ENCODE data around the gene OSBPL8.
"Not testable (repeated sequence)": the region's sequence is repeated elsewhere in the genome, so short reads cannot be mapped to it uniquely, and the experiment has no call there.

OSBPL8 gene

DNA sequence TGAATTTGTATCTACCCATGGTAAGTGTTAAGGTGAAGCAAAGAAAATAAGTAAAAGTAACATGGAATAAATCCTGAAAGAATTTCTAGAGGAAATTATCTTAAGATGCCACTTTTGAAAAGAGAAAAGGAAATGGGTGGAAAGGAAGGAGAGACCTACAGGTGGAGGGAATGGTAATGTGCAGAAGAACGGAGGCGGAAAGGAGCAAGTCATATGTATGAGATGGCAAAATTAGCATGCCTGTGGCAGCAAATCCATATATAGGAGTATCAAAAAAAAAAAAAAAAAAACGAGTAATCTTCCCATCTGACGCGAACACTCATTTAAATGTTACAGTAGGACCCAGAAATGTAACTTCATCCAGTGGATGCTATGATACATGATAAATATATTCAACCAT, 23.0 kb downstream of the OSBPL8 start:
- Histone ChIP-seq H3K36me3 (ENCODE audit: control insufficient read depth, insufficient read depth, low read length) (no peaks in the 10 kb centered on the region), H3K4me1 (ENCODE audit: control insufficient read depth, insufficient read depth, low read length) (no peaks in the 10 kb centered on the region), H3K27ac (ENCODE audit: low read depth, low read length) (no peak overlapping the region), H3K4me3 (ENCODE audit: low read length) (no peak overlapping the region), H3K27me3 (ENCODE audit: control insufficient read depth, insufficient read depth, low read length) (no peaks in the 10 kb centered on the region), H3K9ac (ENCODE audit: low read length) (no peak overlapping the region)

DNA sequence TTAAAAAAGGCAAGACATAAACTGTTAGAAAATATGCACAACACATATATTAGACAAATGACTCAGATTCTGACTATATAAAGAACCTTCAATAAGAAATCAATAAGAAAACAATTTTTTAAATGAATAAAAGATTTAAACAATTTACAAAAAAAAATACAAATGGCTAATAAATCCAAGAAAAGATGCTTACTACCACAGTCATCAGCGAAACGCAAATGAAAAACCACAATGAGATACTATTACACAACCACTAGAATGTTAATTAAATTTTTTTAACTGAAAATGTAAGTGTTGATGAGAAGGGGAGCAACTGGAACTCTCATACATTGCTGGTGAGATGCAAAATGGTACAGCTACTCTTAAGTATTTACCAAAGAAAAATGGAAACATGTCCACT, 24.4 kb downstream of the OSBPL8 start:
- H3K4me3 ChIP-seq (ENCODE audit: low read length): no peak overlapping the region

DNA sequence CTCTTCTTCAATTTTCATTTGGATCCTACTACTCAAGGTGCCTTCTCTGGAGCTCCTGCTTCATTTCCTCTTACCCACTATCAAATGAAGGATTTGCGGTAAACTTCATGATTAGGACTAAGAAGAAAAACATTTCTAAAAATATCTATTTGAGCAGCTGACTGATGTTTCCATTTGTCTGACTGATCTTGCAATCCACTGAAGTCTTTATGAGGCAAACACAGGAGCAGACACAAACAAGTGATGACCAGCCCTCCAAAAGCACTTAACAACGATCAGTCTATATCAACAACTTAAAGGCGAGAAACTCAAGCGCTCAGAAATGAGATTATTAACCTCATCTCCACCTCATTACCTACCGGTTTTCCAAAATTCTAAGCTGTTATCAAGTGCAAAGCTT, 26.2 kb downstream of the OSBPL8 start:
- no peak overlapping the region for H3K27ac ChIP-seq (ENCODE audit: low read depth, low read length)
- no peaks in the 10 kb centered on the region for H3K36me3 ChIP-seq (ENCODE audit: control insufficient read depth, insufficient read depth, low read length)
- H3K4me3 ChIP-seq (ENCODE audit: low read length): no peak overlapping the region
- no peaks in the 10 kb centered on the region for H3K27me3 ChIP-seq (ENCODE audit: control insufficient read depth, insufficient read depth, low read length)
- H3K9ac ChIP-seq (ENCODE audit: low read length): no peak overlapping the region
- H3K4me1 ChIP-seq (ENCODE audit: control insufficient read depth, insufficient read depth, low read length): no peaks in the 10 kb centered on the region

More for the DNA sequence above, 24.4 kb downstream of the OSBPL8 start:
- Histone ChIP-seq H3K9ac (ENCODE audit: low read length) (no peak overlapping the region), H3K4me1 (ENCODE audit: control insufficient read depth, insufficient read depth, low read length) (no peaks in the 10 kb centered on the region), H3K27me3 (ENCODE audit: control insufficient read depth, insufficient read depth, low read length) (no peaks in the 10 kb centered on the region), H3K27ac (ENCODE audit: low read depth, low read length) (no peak overlapping the region), H3K36me3 (ENCODE audit: control insufficient read depth, insufficient read depth, low read length) (no peaks in the 10 kb centered on the region)

GRCh38 chr12:76532520-76532919, 27.1 kb downstream of the OSBPL8 start:
- no peak overlapping the region for H3K27ac ChIP-seq (ENCODE audit: low read depth, low read length)
- no peak overlapping the region for H3K9ac ChIP-seq (ENCODE audit: low read length)
- H3K27me3 ChIP-seq (ENCODE audit: control insufficient read depth, insufficient read depth, low read length): no peaks in the 10 kb centered on the region
- H3K4me1 ChIP-seq (ENCODE audit: control insufficient read depth, insufficient read depth, low read length): no peaks in the 10 kb centered on the region
- H3K4me3 ChIP-seq (ENCODE audit: low read length): no peak overlapping the region
- no peaks in the 10 kb centered on the region for H3K36me3 ChIP-seq (ENCODE audit: control insufficient read depth, insufficient read depth, low read length)

GRCh38 chr12:76531056-76531455, 28.5 kb downstream of the OSBPL8 start:
- H3K4me3 ChIP-seq (ENCODE audit: low read length): no peak overlapping the region
- H3K4me1 ChIP-seq (ENCODE audit: control insufficient read depth, insufficient read depth, low read length): no peaks in the 10 kb centered on the region
- no peaks in the 10 kb centered on the region for H3K36me3 ChIP-seq (ENCODE audit: control insufficient read depth, insufficient read depth, low read length)
- no peaks in the 10 kb centered on the region for H3K27me3 ChIP-seq (ENCODE audit: control insufficient read depth, insufficient read depth, low read length)
- no peak overlapping the region for H3K9ac ChIP-seq (ENCODE audit: low read length)
- H3K27ac ChIP-seq (ENCODE audit: low read depth, low read length): no peak overlapping the region

- no peaks in the 10 kb centered on the region for H3K4me1 ChIP-seq (ENCODE audit: control insufficient read depth, insufficient read depth, low read length)
- no peak overlapping the region for H3K27ac ChIP-seq (ENCODE audit: low read depth, low read length)
- no peaks in the 10 kb centered on the region for H3K27me3 ChIP-seq (ENCODE audit: control insufficient read depth, insufficient read depth, low read length)
- H3K4me3 ChIP-seq (ENCODE audit: low read length): no peak overlapping the region
- H3K9ac ChIP-seq (ENCODE audit: low read length): no peak overlapping the region
- no peaks in the 10 kb centered on the region for H3K36me3 ChIP-seq (ENCODE audit: control insufficient read depth, insufficient read depth, low read length)
These were observed 29.1 kb downstream of the OSBPL8 start for GRCh38 chr12:76530516-76530915.

DNA sequence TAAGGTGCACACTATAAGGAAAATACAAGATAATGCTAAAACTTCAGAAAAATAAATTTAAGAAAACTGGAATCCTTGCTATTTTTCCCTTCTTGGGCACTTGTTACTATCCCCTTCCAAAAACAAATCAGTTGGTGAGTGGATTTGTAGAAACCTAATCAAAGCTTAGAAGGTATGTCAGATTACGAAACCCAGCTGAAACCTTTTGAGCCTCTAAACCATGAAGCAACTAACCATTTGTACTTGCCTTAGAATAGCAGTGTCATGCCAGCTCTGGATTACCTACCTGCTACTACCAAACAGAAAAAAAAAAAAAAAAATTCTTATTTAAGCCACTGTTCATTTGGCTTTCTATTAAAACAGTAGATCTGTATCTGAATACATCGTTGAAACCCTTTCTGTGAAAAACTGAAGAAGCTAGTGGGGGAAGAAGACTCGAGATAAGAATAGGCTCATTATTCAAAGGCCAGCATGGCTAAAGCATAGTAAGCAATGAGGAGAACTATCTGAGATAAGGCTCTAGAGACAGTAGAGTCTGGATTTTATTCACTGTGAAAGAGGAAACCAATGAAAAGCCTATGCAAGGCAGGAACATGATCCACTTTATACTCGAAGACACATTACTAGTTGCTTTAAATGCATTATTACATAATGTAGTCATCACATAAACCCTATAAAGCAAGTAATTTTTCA, 30.2 kb downstream of the OSBPL8 start:
- Histone ChIP-seq H3K4me3 (ENCODE audit: low read length) (no peak overlapping the region), H3K27me3 (ENCODE audit: control insufficient read depth, insufficient read depth, low read length) (no peaks in the 10 kb centered on the region), H3K4me1 (ENCODE audit: control insufficient read depth, insufficient read depth, low read length) (no peaks in the 10 kb centered on the region), H3K27ac (ENCODE audit: low read depth, low read length) (no peak overlapping the region), H3K36me3 (ENCODE audit: control insufficient read depth, insufficient read depth, low read length) (no peaks in the 10 kb centered on the region), H3K9ac (ENCODE audit: low read length) (no peak overlapping the region)

DNA sequence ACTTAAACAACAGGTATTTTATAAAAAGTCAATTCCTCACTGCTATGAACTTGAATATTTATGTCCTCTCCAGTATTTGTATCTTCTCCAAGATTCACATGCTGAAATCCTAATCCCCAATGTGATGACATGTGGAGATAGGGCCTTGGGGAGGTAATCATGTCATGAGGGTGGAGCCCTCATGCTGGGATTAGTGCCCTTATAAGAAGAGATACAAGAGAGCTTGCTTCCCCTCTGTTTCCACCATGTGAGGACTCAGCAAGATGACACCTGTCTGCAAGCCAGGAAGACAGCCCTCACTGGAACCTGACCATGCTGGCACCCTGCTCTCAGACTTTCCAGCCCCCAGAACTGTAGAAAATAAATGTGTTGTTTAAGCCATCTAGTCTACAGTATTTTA, 36.2 kb downstream of the OSBPL8 start:
- Histone ChIP-seq H3K9ac (ENCODE audit: low read length) (no peak overlapping the region), H3K27me3 (ENCODE audit: control insufficient read depth, insufficient read depth, low read length) (no peaks in the 10 kb centered on the region), H3K36me3 (ENCODE audit: control insufficient read depth, insufficient read depth, low read length) (no peaks in the 10 kb centered on the region), H3K4me3 (ENCODE audit: low read length) (no peak overlapping the region), H3K27ac (ENCODE audit: low read depth, low read length) (no peak overlapping the region), H3K4me1 (ENCODE audit: control insufficient read depth, insufficient read depth, low read length) (no peaks in the 10 kb centered on the region)

GRCh38 chr12:76520348-76520747, 39.2 kb downstream of the OSBPL8 start:
- Histone ChIP-seq H3K27ac (ENCODE audit: low read depth, low read length) (no peak overlapping the region), H3K4me1 (ENCODE audit: control insufficient read depth, insufficient read depth, low read length) (no peaks in the 10 kb centered on the region), H3K9ac (ENCODE audit: low read length) (no peak overlapping the region), H3K36me3 (ENCODE audit: control insufficient read depth, insufficient read depth, low read length) (no peaks in the 10 kb centered on the region), H3K4me3 (ENCODE audit: low read length) (no peak overlapping the region), H3K27me3 (ENCODE audit: control insufficient read depth, insufficient read depth, low read length) (no peaks in the 10 kb centered on the region)

DNA sequence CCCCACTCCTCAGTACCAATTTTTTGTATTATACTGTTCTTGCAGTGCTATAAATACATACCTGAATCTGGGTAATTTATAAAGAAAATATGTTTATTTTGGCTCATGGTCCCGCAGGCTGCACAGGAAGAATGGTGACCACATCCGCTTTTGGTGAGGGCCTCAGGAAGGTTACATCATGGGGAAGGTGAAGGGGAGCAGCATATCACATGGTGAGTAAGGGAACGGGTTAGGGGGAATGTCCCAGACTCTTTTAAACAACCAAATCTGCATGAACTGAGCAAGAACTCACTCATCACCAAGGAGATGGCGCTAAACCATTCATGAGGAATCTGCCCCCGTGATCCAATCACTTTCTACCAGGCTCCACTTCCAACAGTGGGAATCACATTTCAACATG, 40.0 kb downstream of the OSBPL8 start:
- H3K27me3 ChIP-seq (ENCODE audit: control insufficient read depth, insufficient read depth, low read length): no peaks in the 10 kb centered on the region
- H3K36me3 ChIP-seq (ENCODE audit: control insufficient read depth, insufficient read depth, low read length): no peaks in the 10 kb centered on the region
- no peak overlapping the region for H3K4me3 ChIP-seq (ENCODE audit: low read length)
- no peak overlapping the region for H3K9ac ChIP-seq (ENCODE audit: low read length)
- H3K27ac ChIP-seq (ENCODE audit: low read depth, low read length): no peak overlapping the region
- H3K4me1 ChIP-seq (ENCODE audit: control insufficient read depth, insufficient read depth, low read length): no peaks in the 10 kb centered on the region

DNA sequence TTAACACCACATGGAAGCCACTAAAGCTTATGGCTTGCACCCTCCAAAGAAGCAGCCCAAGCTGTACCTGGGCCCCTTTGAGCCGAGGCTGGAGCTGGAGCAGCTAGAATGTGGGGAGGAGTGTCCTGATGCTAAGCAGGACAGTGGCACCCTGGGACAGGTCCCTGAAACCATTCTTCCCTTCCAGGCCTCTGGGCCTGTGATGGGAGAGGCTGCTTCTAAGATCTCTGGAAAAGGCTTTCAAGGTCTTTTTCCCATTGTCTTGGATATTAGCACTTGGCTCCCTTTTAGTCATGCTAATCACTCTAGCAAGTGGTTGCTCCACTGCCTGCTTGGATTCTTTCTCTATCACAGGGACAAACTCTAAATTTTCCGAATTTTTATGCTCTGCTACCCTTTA, 40.9 kb downstream of the OSBPL8 start:
- H3K4me1 ChIP-seq (ENCODE audit: control insufficient read depth, insufficient read depth, low read length): no peaks in the 10 kb centered on the region
- H3K27me3 ChIP-seq (ENCODE audit: control insufficient read depth, insufficient read depth, low read length): no peaks in the 10 kb centered on the region
- H3K9ac ChIP-seq (ENCODE audit: low read length): no peak overlapping the region
- no peak overlapping the region for H3K4me3 ChIP-seq (ENCODE audit: low read length)
- no peaks in the 10 kb centered on the region for H3K36me3 ChIP-seq (ENCODE audit: control insufficient read depth, insufficient read depth, low read length)
- no peak overlapping the region for H3K27ac ChIP-seq (ENCODE audit: low read depth, low read length)

GRCh38 chr12:76515271-76515670, 44.3 kb downstream of the OSBPL8 start:
- no peaks in the 10 kb centered on the region for H3K36me3 ChIP-seq (ENCODE audit: control insufficient read depth, insufficient read depth, low read length)
- no peaks in the 10 kb centered on the region for H3K27me3 ChIP-seq (ENCODE audit: control insufficient read depth, insufficient read depth, low read length)
- no peaks in the 10 kb centered on the region for H3K4me1 ChIP-seq (ENCODE audit: control insufficient read depth, insufficient read depth, low read length)
- no peak overlapping the region for H3K27ac ChIP-seq (ENCODE audit: low read depth, low read length)
- no peak overlapping the region for H3K4me3 ChIP-seq (ENCODE audit: low read length)
- no peak overlapping the region for H3K9ac ChIP-seq (ENCODE audit: low read length)

DNA sequence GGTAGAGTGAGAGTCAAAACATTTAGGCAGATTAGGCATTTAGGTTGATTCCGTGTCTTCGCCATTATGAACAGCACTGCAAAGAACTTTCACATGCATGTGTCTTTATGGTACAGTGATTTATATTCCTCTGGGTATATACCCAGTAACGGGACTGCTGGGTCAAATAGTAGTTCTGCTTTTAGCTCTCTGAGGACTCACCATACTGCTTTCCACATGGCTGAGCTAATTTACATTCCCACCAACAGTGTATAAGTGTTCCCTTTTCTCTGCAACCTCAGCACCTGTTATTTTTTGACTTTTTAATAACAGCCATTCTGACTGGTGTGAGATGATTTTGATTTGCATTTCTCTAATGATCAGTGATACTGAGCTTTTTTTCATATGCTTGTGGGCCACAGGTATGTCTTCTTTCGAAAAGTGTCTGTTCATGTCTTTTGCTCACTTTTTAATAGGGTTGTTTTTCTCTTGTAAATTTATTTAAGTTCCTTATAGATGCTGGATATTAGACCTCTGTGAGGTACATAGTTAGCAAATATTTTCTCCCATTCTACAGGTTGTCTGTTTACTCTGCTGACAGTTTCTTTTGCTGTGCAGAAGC, 48.4 kb downstream of the OSBPL8 start:
- not testable (repeated sequence) for H3K4me3 ChIP-seq (ENCODE audit: low read length); H3K27me3 ChIP-seq (ENCODE audit: control insufficient read depth, insufficient read depth, low read length); H3K9ac ChIP-seq (ENCODE audit: low read length); H3K4me1 ChIP-seq (ENCODE audit: control insufficient read depth, insufficient read depth, low read length); H3K27ac ChIP-seq (ENCODE audit: low read depth, low read length); H3K36me3 ChIP-seq (ENCODE audit: control insufficient read depth, insufficient read depth, low read length)
